Fibroblast of mammary gland (primary cell): ENCODE results near the gene NPHP4.

Source experiments
- DNase-seq: peaks from one replicate; pipeline ENCODE4 v3.0.0-alpha.2; 2010; ENCODE audit warnings: low read depth
- H3K4me3 ChIP-seq: 2 replicates; pipeline ENCODE4 v1.5.1; 2011; ENCODE audit warnings: low read depth, mild to moderate bottlenecking, low read length, moderate library complexity; ENCODE audit not compliant: control insufficient read depth
- TF ChIP-seq, protein P1 (sequence below): conservative IDR thresholded peaks from 2 replicates; pipeline ENCODE4 v1.5.1; 2011; ENCODE audit warnings: low read depth, low read length, inconsistent platforms; ENCODE audit not compliant: control insufficient read depth, insufficient read depth

Gene NPHP4

DNA sequence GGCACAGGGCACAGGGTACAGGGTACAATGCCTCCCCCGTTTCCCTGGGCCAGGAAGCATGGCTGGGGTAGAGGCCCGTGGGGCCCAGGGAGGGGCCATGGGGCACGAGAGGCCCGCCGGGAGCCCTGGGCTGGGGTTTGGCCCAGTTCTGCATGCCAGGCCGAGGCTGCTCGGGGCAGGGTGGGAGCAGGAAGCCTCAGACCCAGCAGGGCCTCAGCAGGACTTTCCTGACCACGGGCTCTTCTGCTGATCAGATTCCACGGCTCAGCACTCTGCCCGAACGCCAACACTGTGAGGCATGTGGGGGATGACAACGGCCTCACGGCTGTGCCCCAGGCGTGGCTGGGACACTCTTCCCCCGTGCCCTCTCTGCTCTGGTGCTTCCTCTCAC is 104.3 kb downstream of the NPHP4 start:
- TF ChIP-seq, protein P1, sequence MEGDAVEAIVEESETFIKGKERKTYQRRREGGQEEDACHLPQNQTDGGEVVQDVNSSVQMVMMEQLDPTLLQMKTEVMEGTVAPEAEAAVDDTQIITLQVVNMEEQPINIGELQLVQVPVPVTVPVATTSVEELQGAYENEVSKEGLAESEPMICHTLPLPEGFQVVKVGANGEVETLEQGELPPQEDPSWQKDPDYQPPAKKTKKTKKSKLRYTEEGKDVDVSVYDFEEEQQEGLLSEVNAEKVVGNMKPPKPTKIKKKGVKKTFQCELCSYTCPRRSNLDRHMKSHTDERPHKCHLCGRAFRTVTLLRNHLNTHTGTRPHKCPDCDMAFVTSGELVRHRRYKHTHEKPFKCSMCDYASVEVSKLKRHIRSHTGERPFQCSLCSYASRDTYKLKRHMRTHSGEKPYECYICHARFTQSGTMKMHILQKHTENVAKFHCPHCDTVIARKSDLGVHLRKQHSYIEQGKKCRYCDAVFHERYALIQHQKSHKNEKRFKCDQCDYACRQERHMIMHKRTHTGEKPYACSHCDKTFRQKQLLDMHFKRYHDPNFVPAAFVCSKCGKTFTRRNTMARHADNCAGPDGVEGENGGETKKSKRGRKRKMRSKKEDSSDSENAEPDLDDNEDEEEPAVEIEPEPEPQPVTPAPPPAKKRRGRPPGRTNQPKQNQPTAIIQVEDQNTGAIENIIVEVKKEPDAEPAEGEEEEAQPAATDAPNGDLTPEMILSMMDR, result no peak
- DNase-seq, result no peak
- H3K4me3 ChIP-seq, result no peak overlapping the region

DNA sequence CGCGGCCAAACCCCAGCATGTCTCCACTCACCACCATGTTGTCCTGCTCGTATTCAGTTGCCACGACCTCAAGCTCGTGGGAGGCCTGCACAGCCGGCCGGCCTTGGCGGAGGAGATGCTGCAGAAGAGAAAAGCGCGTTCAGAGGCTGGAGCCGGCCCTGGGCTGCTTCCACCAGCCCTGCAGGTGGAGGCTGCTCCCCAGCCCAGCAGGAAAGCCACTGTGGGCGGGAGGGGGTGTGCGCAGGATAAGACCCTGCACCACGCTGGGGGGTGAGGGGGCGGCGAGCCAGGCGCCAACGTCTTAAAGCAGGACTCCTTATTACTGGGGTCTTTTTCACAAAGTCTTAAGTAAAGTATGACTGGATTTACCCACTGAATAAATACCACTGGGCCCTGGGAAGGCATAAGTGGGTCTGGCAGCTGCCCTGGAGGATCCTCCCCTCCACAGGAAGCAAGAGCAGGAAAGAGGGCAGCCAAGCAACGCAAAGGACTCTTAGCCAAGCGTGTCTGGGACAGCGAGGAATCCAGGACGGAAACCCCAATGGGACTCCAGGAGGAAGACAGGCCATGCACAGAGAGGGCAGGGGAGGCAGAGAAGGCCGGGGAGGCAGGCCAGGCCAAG is 104.8 kb downstream of the NPHP4 start:
- DNase-seq, result no peak
- no peak overlapping the region for H3K4me3 ChIP-seq
- TF ChIP-seq, protein P1, result no peak

DNA sequence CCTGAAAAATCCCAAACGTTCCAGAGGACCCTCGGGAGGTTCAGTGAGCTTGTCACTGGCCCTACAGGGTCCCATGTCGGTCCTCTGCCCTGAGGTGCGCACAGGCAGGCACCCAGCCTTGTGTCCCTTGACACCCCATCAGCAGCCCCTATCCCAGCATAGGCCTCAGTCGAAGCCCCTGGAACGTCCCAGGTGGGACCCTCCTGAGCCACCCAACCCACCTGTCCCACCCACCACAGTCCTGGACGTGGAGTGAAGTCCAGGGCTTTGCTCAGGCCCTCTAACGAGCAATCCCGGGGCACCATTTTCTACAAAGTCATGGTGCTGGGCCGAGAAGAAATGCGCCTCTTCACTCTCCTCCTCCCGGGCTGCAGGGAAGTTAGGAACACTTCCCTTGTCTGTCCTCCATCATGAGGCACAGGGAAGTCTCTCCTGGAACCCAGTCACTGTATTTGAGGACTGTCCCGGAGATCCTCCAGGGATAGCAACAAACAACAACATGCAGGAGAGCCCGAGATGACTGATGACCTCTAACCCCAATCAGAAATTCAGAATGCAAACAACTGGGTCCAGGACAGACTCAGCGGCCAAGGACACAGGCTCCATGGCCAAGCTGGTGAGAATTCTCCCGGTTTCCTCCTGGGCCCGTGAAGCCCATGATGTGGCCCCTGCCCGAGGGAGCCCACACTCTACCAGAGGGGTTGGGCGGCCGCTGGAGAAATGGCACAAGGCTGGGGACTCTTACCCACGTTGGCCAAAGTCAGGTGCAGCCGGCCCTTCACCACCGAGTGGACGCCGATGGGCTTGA is 105.5 kb downstream of the NPHP4 start:
- no peak overlapping the region for H3K4me3 ChIP-seq
- TF ChIP-seq, protein P1, result no peak
- no peak for DNase-seq

DNA sequence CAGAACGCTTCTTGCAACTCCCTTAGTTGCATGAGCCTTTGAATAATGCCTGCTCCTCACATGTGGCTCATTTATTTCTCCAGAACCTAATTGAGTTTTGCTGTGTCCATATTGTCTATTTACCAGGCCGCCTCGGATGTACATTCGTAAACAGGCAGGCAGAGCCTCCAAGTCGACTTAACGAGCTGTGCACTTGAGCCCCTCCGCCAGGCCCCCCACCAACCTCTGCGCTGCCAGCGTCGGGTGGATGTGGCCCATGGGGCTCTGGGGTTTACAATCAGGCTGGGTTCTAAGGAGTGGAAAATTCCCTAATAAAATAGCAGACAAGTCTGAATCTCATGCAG is 106.1 kb downstream of the NPHP4 start:
- TF ChIP-seq, protein P1, result no peak
- no peak for DNase-seq
- no peak overlapping the region for H3K4me3 ChIP-seq

DNA sequence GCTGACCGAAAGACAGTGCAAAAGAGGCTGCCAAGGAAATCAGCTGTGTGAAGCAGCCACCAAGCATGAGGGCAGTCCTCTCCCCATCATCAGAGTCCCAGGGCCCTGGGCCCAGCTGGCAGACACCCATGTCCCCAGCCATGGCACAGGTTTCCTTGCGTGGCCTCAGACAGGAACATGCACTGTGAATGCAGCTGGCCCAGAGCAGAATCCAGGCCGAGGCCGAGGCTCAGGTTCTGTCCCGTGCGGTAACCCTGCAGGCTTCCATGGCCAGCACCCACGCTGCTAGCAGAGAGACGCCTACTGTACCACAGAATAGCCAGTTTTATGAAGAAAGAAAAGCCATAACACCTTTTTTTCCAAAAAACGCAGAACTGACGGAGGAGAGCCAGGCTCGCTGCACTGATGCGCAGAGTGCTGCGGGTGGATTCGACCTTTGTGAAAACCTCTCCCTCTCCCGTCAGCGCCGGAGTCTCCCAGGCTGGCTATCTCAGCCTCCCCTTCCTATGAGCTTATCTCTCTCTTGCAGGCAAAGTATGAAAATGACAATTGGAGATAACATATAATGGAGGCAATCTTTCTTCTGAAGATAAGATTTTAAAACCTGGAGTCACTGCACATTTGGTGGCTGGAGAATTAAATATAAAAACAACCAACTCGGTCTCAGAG is 106.6 kb downstream of the NPHP4 start:
- H3K4me3 ChIP-seq, result no peak overlapping the region
- DNase-seq, result no peak
- TF ChIP-seq, protein P1, result no peak

DNA sequence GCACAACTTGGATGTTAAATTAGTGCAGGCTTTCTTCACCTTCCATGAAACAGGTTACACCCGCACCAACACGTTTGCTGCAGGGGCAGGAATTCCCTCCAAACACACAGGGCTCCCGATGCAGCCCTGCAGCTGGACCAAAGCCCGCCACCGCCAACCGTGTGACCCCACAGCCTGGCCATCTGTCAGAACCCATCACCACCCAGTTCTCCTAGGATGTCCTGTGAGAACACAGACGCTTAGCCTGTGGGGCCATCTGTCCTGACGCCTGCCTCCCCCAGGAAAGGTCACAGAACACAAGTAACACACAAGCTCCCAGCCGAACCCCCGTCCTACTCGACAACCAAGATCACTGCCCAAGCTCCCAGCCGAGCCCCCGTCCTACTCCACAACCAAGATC is 108.1 kb downstream of the NPHP4 start:
- DNase-seq, result no peak
- no peak overlapping the region for H3K4me3 ChIP-seq
- TF ChIP-seq, protein P1, result no peak
